ENCODE data around the gene PTPRG.

GRCh38 chr3:61929617-61930016 is 368.2 kb downstream of the PTPRG start:
- TF ChIP-seq POLR2A (IDR thresholded peaks at IDR 0.05) = no peak
- no peak for TF ChIP-seq CTCF (IDR thresholded peaks at IDR 0.05)
